M059J (cell line): ENCODE measurements around the gene DENND1A. TPM values are rescaled to one million over a fixed set of nuclear protein-coding genes. Genes with fewer than 3 reads are reported as not detected.
A peak's percentile ranks its signal among the peaks of the same experiment; 100 is the strongest.
"Not testable (repeated sequence)": the region's sequence is repeated elsewhere in the genome, so short reads cannot be mapped to it uniquely, and the experiment has no call there.

Experiments
- DNase-seq: peaks from one replicate; pipeline ENCODE4 v3.0.0-alpha.2; 2012; ENCODE audit warnings: low read depth
- total RNA-seq: library from RNA; depleted of rRNA; stranded (reverse); fragments of >200 nt; shearing (Covaris generic); gene quantifications from 2 replicates; pipeline ENCODE4 v1.2.3, GENCODE V29; 2014

The DENND1A gene
- total RNA-seq, 1 experiment from 2014 or later: 15.7 TPM

- DNase-seq: no peak
These were observed 513.8 kb downstream of the DENND1A start for GRCh38 chr9:123416176-123416575.

- no peak for DNase-seq
These were observed 514.7 kb downstream of the DENND1A start for GRCh38 chr9:123414936-123415930.

GRCh38 chr9:123414204-123414603 lies 515.7 kb downstream of the DENND1A start:
- no peak for DNase-seq

- DNase-seq: no peak
These were observed 517.6 kb downstream of the DENND1A start for GRCh38 chr9:123412171-123412820.

GRCh38 chr9:123411636-123412035 lies 518.3 kb downstream of the DENND1A start:
- no peak for DNase-seq

GRCh38 chr9:123411191-123411590 lies 518.7 kb downstream of the DENND1A start:
- no peak for DNase-seq

GRCh38 chr9:123410281-123410910 lies 519.5 kb downstream of the DENND1A start:
- no peak for DNase-seq

GRCh38 chr9:123408313-123409262 lies 521.3 kb downstream of the DENND1A start:
- no peak for DNase-seq

GRCh38 chr9:123407217-123407851 lies 522.6 kb downstream of the DENND1A start:
- DNase-seq: no peak

- no peak for DNase-seq
These were observed 523.2 kb downstream of the DENND1A start for GRCh38 chr9:123406691-123407216.

GRCh38 chr9:123406016-123406415 lies 523.9 kb downstream of the DENND1A start:
- DNase-seq: no peak

- DNase-seq: no peak
These were observed 526.9 kb downstream of the DENND1A start for GRCh38 chr9:123402981-123403509.

GRCh38 chr9:123401879-123402513 lies 527.9 kb downstream of the DENND1A start:
- DNase-seq: peak; percentile 38

GRCh38 chr9:123400926-123401503 lies 528.9 kb downstream of the DENND1A start:
- DNase-seq: no peak

GRCh38 chr9:123399803-123400378 lies 530.0 kb downstream of the DENND1A start:
- no peak for DNase-seq

GRCh38 chr9:123398938-123399337 lies 531.0 kb downstream of the DENND1A start:
- DNase-seq: not testable (repeated sequence)

- no peak for DNase-seq
These were observed 532.0 kb downstream of the DENND1A start for GRCh38 chr9:123397975-123398374.

GRCh38 chr9:123395689-123396511 lies 534.0 kb downstream of the DENND1A start:
- DNase-seq: peak; percentile 9
